Stimulated activated CD4-positive, alpha-beta T cell treated with anti-CD3 and anti-CD28 coated beads, Interleukin-1b, Interleukin-23, amount 100 ng/mL, for 24 hours (primary cell): Measurements from ENCODE around the gene TMPRSS3.

Source experiments
- DNase-seq, 4 experiments: peaks; one replicate each; pipeline ENCODE4 v3.0.0-alpha.2; 2020; ENCODE audit warnings: low read depth in 4 of 4, low spot score in 1 of 4

TMPRSS3 gene

GRCh38 chr21:42390193-42390592, 5.7 kb downstream of the TMPRSS3 start:
- DNase-seq = no peak

GRCh38 chr21:42389449-42389835, 6.4 kb downstream of the TMPRSS3 start:
- no peak for DNase-seq

- no peak for DNase-seq
Observed at GRCh38 chr21:42388740-42389448, 7.0 kb downstream of the TMPRSS3 start.

GRCh38 chr21:42387843-42388340, 8.0 kb downstream of the TMPRSS3 start:
- DNase-seq = no peak

GRCh38 chr21:42387164-42387563, 8.7 kb downstream of the TMPRSS3 start:
- DNase-seq = no peak

- DNase-seq = no peak
Observed at GRCh38 chr21:42386034-42386591, 9.7 kb downstream of the TMPRSS3 start.

- no peak for DNase-seq
Observed at GRCh38 chr21:42385619-42386018, 10.2 kb downstream of the TMPRSS3 start.

GRCh38 chr21:42384989-42385388, 10.9 kb downstream of the TMPRSS3 start:
- no peak for DNase-seq

GRCh38 chr21:42384156-42384945, 11.5 kb downstream of the TMPRSS3 start:
- no peak for DNase-seq

- DNase-seq = no peak
Observed at GRCh38 chr21:42383331-42383730, 12.5 kb downstream of the TMPRSS3 start.

GRCh38 chr21:42382915-42383314, 12.9 kb downstream of the TMPRSS3 start:
- no peak for DNase-seq

- no peak for DNase-seq
Observed at GRCh38 chr21:42381347-42381984, 14.4 kb downstream of the TMPRSS3 start.

- DNase-seq = no peak
Observed at GRCh38 chr21:42379426-42380215, 16.2 kb downstream of the TMPRSS3 start.

- no peak for DNase-seq
Observed at GRCh38 chr21:42378418-42378817, 17.4 kb downstream of the TMPRSS3 start.

GRCh38 chr21:42377951-42378340, 17.9 kb downstream of the TMPRSS3 start:
- no peak for DNase-seq

GRCh38 chr21:42377211-42377950, 18.5 kb downstream of the TMPRSS3 start:
- no peak for DNase-seq

- DNase-seq = no peak
Observed at GRCh38 chr21:42376338-42376982, 19.4 kb downstream of the TMPRSS3 start.

- DNase-seq = no peak
Observed at GRCh38 chr21:42375966-42376337, 19.9 kb downstream of the TMPRSS3 start.

GRCh38 chr21:42375506-42375905, 20.3 kb downstream of the TMPRSS3 start:
- no peak for DNase-seq
